ENCODE data around the gene CCT7. TPM values are rescaled to one million over a fixed set of nuclear protein-coding genes. Genes with fewer than 3 reads are reported as not detected.

The CCT7 gene
- total and polyA plus RNA-seq, 2 of the 8 experiments (the other 6 are each of a cell fraction or from before 2014, with no cell fraction given): 440 to 474 TPM

GRCh38 chr2:73202156-73203054 lies 31.7 kb upstream of the CCT7 start, which contains the start of gene NOTO (continued):
- TF ChIP-seq CHD2 (IDR thresholded peaks at IDR 0.05; ENCODE audit: low read length): no peak
- TF ChIP-seq, protein P1, sequence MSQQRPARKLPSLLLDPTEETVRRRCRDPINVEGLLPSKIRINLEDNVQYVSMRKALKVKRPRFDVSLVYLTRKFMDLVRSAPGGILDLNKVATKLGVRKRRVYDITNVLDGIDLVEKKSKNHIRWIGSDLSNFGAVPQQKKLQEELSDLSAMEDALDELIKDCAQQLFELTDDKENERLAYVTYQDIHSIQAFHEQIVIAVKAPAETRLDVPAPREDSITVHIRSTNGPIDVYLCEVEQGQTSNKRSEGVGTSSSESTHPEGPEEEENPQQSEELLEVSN (IDR thresholded peaks at IDR 0.05): no peak; the same call in none of the 2 replicates
- TF ChIP-seq FOSL1 (IDR thresholded peaks at IDR 0.05; ENCODE audit: insufficient read depth, low read depth, low read length): no peak
- no peak for TF ChIP-seq KDM1A (IDR thresholded peaks at IDR 0.05; ENCODE audit: borderline replicate concordance, low read length)
- no peak for TF ChIP-seq RNF2 (IDR thresholded peaks at IDR 0.05; ENCODE audit: borderline replicate concordance, low read depth, low read length, missing control alignments, poor library complexity, severe bottlenecking)
- 0 out of 2 replicates have a peak, but pooled peaks have one; percentile 13 for TF ChIP-seq TAF1 (IDR thresholded peaks at IDR 0.05; ENCODE audit: low read depth, low read length)
- TF ChIP-seq NANOG (IDR thresholded peaks at IDR 0.05; ENCODE audit: insufficient read depth, low read depth, low read length, poor library complexity, severe bottlenecking): no peak
- TF ChIP-seq KDM4A (IDR thresholded peaks at IDR 0.05; ENCODE audit: low read depth, low read length, severe bottlenecking): peak; percentile 96
- TF ChIP-seq JUN (IDR thresholded peaks at IDR 0.05; ENCODE audit: low read depth, low read length): no peak
- no peak; a peak in 1 of 4 replicates for TF ChIP-seq SIN3A (conservative IDR thresholded peaks at IDR 0.05 in 1 of 2, IDR thresholded peaks at IDR 0.05 in 1 of 2; ENCODE audit: low read depth in 1 of 2, low read length in 2 of 2)
- no peak for TF ChIP-seq CBX8 (IDR thresholded peaks at IDR 0.05; ENCODE audit: borderline replicate concordance, low read depth, low read length)
- TF ChIP-seq SRF (IDR thresholded peaks at IDR 0.05; ENCODE audit: low read depth, low read length): no peak
- no peak for TF ChIP-seq POU5F1 (IDR thresholded peaks at IDR 0.05; ENCODE audit: low read depth, low read length)
- no peak for TF ChIP-seq EGR1 (IDR thresholded peaks at IDR 0.05; ENCODE audit: borderline replicate concordance, low read depth, low read length)
- TF ChIP-seq MAFK (IDR thresholded peaks at IDR 0.05; ENCODE audit: low read depth, low read length): no peak
- no peak for TF ChIP-seq CTCF (IDR thresholded peaks at IDR 0.05; ENCODE audit: control extremely low read depth in 1 of 3, insufficient read depth in 1 of 3, low read depth in 1 of 3, low read length in 3 of 3)
- TF ChIP-seq CHD1 (IDR thresholded peaks at IDR 0.05; ENCODE audit: low read depth, low read length): no peak
- TF ChIP-seq ZNF274 (IDR thresholded peaks at IDR 0.05; ENCODE audit: borderline replicate concordance, extremely low read depth, low read length): no peak
- TF ChIP-seq CREB1 (IDR thresholded peaks at IDR 0.05): peak; percentile 34; the same call in 1 of the 2 replicates
- TF ChIP-seq BCL11A (IDR thresholded peaks at IDR 0.05; ENCODE audit: low read depth in 2 of 2, low read length in 2 of 2): no peak

All from H1 (cell line).